SU-DHL-6 (cell line): ENCODE measurements around the gene ELMO1.

Experiments used
- H2AFZ ChIP-seq: fragments of 200-600 bp; sonication (generic); 2 replicates; pipeline ENCODE4 v1.6.1; 2014; ENCODE audit warnings: low read depth, mild to moderate bottlenecking, moderate library complexity, mixed read lengths, antibody characterized with exemption, low read length; ENCODE audit not compliant: severe bottlenecking
- H3F3A ChIP-seq: fragments of 200-600 bp; shearing (Covaris generic); 2 replicates; pipeline ENCODE4 v1.6.0; 2016; ENCODE audit warnings: antibody characterized with exemption, mild to moderate bottlenecking; ENCODE audit not compliant: insufficient read depth
- H3K27ac ChIP-seq: fragments of 200-600 bp; sonication (generic); 2 replicates; pipeline ENCODE4 v1.5.1; 2016; ENCODE audit warnings: low read depth, mild to moderate bottlenecking, low read length, moderate library complexity, mixed read lengths
- H3K27me3 ChIP-seq: fragments of 200-600 bp; sonication (generic), shearing (Covaris generic); 2 replicates; pipeline ENCODE4 v1.6.0; 2014; ENCODE audit warnings: mild to moderate bottlenecking, low read length
- H3K36me3 ChIP-seq: fragments of 200-600 bp; sonication (generic); 2 replicates; pipeline ENCODE4 v1.6.1; 2014; ENCODE audit warnings: mild to moderate bottlenecking, low read length, mixed read lengths
- H3K4me2 ChIP-seq: fragments of 300-600, 200-600 bp; shearing (Covaris generic), sonication (generic); 2 replicates; pipeline ENCODE4 v1.6.0; 2014; ENCODE audit warnings: low read length, low read depth, mild to moderate bottlenecking; ENCODE audit not compliant: poor library complexity, severe bottlenecking
- H3K4me3 ChIP-seq: fragments of 200-600 bp; sonication (generic); 2 replicates; pipeline ENCODE4 v1.5.1; 2014; ENCODE audit warnings: antibody characterized with exemption, low read length, mild to moderate bottlenecking, mixed read lengths; ENCODE audit not compliant: insufficient read depth, poor library complexity, severe bottlenecking
- H3K79me2 ChIP-seq: fragments of 200-600 bp; sonication (generic); 2 replicates; pipeline ENCODE4 v1.6.1; 2014; ENCODE audit warnings: mild to moderate bottlenecking, low read length, moderate library complexity; ENCODE audit not compliant: insufficient read depth
- H3K9ac ChIP-seq: fragments of 200-600 bp; sonication (generic); 2 replicates; pipeline ENCODE4 v1.7.0; 2014; ENCODE audit warnings: mild to moderate bottlenecking, low read length
- H3K9me2 ChIP-seq: fragments of 200-600 bp; sonication (generic); replicated peaks from 2 replicates; pipeline ENCODE4 v1.6.1; 2014; ENCODE audit warnings: low read length; ENCODE audit not compliant: insufficient read depth
- H3K9me3 ChIP-seq: fragments of 200-600 bp; sonication (generic); 2 replicates; pipeline ENCODE4 v1.6.1; 2014; ENCODE audit warnings: low read length, mixed read lengths; ENCODE audit not compliant: insufficient read depth
- H4K20me1 ChIP-seq: fragments of 200-600 bp; sonication (generic); 2 replicates; pipeline ENCODE4 v1.6.1; 2014; ENCODE audit warnings: low read depth, mild to moderate bottlenecking, antibody characterized with exemption, low read length, moderate library complexity, mixed read lengths
- EZH2phosphoT487 ChIP-seq: fragments of 200-600 bp; sonication (generic), shearing (Covaris generic); conservative IDR thresholded peaks from 2 replicates; pipeline ENCODE4 v1.6.1; 2018; ENCODE audit warnings: mild to moderate bottlenecking, antibody characterized with exemption, low read length, moderate library complexity, mixed read lengths
- TF ChIP-seq, protein P1 (sequence below): fragments of 200-600 bp; sonication (generic); IDR thresholded peaks from one replicate; pipeline ENCODE4 v1.5.1; 2017; ENCODE audit warnings: antibody characterized with exemption, mild to moderate bottlenecking, low read length, moderate library complexity; ENCODE audit not compliant: insufficient read depth, poor library complexity, severe bottlenecking

ELMO1 gene

DNA sequence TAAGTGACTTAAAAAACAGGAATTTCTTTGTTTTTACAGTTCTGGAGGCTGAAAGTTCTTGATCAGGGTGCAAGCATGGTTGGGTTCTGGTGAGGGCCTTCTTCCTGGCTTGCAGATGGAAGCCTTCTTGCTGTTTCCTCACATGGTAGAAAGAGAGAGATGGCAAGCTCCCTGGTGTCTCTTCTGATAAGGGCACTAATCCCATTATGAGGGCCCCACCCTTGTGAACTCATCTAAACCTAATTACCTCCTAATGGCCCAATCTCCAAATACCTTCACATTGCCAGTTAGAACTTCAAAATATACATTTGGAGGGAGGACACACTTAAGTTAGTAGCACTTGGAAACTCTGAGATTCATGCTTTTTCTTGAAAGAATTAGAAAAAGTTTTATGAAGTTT, 410.0 kb downstream of the ELMO1 start:
- H3K9ac ChIP-seq = no peak overlapping the region
- TF ChIP-seq, protein P1, sequence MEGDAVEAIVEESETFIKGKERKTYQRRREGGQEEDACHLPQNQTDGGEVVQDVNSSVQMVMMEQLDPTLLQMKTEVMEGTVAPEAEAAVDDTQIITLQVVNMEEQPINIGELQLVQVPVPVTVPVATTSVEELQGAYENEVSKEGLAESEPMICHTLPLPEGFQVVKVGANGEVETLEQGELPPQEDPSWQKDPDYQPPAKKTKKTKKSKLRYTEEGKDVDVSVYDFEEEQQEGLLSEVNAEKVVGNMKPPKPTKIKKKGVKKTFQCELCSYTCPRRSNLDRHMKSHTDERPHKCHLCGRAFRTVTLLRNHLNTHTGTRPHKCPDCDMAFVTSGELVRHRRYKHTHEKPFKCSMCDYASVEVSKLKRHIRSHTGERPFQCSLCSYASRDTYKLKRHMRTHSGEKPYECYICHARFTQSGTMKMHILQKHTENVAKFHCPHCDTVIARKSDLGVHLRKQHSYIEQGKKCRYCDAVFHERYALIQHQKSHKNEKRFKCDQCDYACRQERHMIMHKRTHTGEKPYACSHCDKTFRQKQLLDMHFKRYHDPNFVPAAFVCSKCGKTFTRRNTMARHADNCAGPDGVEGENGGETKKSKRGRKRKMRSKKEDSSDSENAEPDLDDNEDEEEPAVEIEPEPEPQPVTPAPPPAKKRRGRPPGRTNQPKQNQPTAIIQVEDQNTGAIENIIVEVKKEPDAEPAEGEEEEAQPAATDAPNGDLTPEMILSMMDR = no peak
- TF ChIP-seq EZH2phosphoT487 = no peak

DNA sequence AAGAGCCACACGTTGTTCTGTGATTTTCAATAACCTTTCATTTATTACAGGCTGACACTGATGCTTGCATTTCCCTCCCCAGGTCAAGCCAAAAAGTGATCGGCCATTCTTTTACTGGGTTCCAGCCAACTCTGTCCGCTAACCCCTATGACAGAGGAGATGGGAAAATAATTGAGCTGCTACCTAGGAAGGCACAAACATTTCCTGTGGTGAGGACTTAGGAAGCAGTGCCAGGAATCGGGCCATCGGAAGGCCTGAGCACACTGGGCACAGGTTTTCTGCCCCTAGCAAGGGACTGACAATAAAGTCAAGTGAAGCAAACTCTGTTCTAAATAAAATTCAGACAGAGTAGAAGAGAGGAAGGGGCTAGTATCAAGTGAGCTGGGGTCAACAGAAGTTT, 411.4 kb downstream of the ELMO1 start:
- H4K20me1 ChIP-seq = no peaks in the 10 kb centered on the region
- no peak overlapping the region for H3K27ac ChIP-seq
- H3K79me2 ChIP-seq = no peaks in the 10 kb centered on the region
- TF ChIP-seq, protein P1 = no peak
- no peak for TF ChIP-seq EZH2phosphoT487
- H3K4me3 ChIP-seq = no peak overlapping the region
- H3K9me3 ChIP-seq = no peaks in the 10 kb centered on the region
- H2AFZ ChIP-seq = no peak overlapping the region
- no peak overlapping the region for H3K4me2 ChIP-seq
- no peaks in the 10 kb centered on the region for H3F3A ChIP-seq
- no peaks in the 10 kb centered on the region for H3K9me2 ChIP-seq
- no peak overlapping the region for H3K9ac ChIP-seq
- no peaks in the 10 kb centered on the region for H3K27me3 ChIP-seq
- H3K36me3 ChIP-seq = no peaks in the 10 kb centered on the region

More for the DNA sequence above, 410.0 kb downstream of the ELMO1 start:
- H3K36me3 ChIP-seq = no peaks in the 10 kb centered on the region
- no peaks in the 10 kb centered on the region for H4K20me1 ChIP-seq
- H3F3A ChIP-seq = no peaks in the 10 kb centered on the region
- no peak overlapping the region for H3K4me2 ChIP-seq
- H3K9me2 ChIP-seq = no peaks in the 10 kb centered on the region
- no peak overlapping the region for H2AFZ ChIP-seq
- H3K27me3 ChIP-seq = no peaks in the 10 kb centered on the region
- no peaks in the 10 kb centered on the region for H3K79me2 ChIP-seq
- H3K9me3 ChIP-seq = no peaks in the 10 kb centered on the region
- no peak overlapping the region for H3K27ac ChIP-seq
- no peak overlapping the region for H3K4me3 ChIP-seq

DNA sequence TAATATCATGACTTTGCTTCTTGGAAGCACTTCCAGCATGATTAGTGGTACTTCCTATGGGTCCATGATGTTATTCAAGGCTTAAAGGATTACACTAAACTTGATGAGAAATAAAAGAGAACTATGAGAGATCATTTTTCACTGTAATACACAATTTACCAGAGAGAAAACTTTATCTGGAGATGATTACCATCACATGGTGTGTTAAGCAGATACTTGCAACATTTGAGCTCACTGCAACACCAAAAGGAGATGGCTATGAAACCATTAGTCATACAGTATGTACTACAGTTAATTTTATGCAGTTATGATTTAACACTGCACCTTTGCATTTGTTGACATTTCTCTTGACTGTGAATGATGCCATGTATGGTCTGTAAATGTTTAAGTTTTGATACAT, 413.0 kb downstream of the ELMO1 start:
- H3K4me3 ChIP-seq = no peak overlapping the region
- no peak overlapping the region for H3K27ac ChIP-seq
- H4K20me1 ChIP-seq = no peaks in the 10 kb centered on the region
- no peak overlapping the region for H2AFZ ChIP-seq
- H3K36me3 ChIP-seq = no peaks in the 10 kb centered on the region
- no peaks in the 10 kb centered on the region for H3K9me2 ChIP-seq
- no peak overlapping the region for H3K4me2 ChIP-seq
- no peaks in the 10 kb centered on the region for H3K79me2 ChIP-seq
- no peaks in the 10 kb centered on the region for H3F3A ChIP-seq
- H3K9me3 ChIP-seq = no peaks in the 10 kb centered on the region
- no peaks in the 10 kb centered on the region for H3K27me3 ChIP-seq
- no peak overlapping the region for H3K9ac ChIP-seq
- TF ChIP-seq EZH2phosphoT487 = no peak
- TF ChIP-seq, protein P1 = no peak
